Central memory CD8-positive, alpha-beta T cell (primary cell): Measurements from ENCODE around the gene ACTN4.
A peak's percentile ranks its signal among the peaks of the same experiment; 100 is the strongest.

Experiments
- ATAC-seq: fragments of 150-1000 bp; cut with Tn5 transposase; replicated peaks from 2 replicates; pipeline ENCODE4 v1.10.0; 2022; ENCODE audit warnings: mild to moderate bottlenecking, moderate FRiP score, moderate number of reproducible peaks; ENCODE audit not compliant: poor library complexity, severe bottlenecking; ENCODE audit errors: extremely low read depth
- DNase-seq, 2 donors: peaks; one replicate each; pipeline ENCODE4 v3.0.0; 2021; ENCODE audit warnings: low spot score in 2 of 2
- H3K27ac Mint-ChIP-seq: one replicate; pipeline ENCODE4 v1.8.0; 2022; ENCODE audit warnings: low read depth, mild to moderate bottlenecking, moderate library complexity, mixed read lengths
- H3K27me3 Mint-ChIP-seq: one replicate; pipeline ENCODE4 v1.8.0; 2022; ENCODE audit warnings: mixed read lengths
- H3K36me3 Mint-ChIP-seq: one replicate; pipeline ENCODE4 v1.8.0; 2022; ENCODE audit warnings: mild to moderate bottlenecking, moderate library complexity, mixed read lengths; ENCODE audit not compliant: insufficient read depth
- H3K4me1 Mint-ChIP-seq: one replicate; pipeline ENCODE4 v1.8.0; 2022; ENCODE audit warnings: mixed read lengths
- H3K4me3 Mint-ChIP-seq: one replicate; pipeline ENCODE4 v1.8.0; 2022; ENCODE audit warnings: mild to moderate bottlenecking, moderate library complexity, mixed read lengths
- H3K9me3 Mint-ChIP-seq: one replicate; pipeline ENCODE4 v1.8.0; 2022; ENCODE audit warnings: mixed read lengths

Gene ACTN4

GRCh38 chr19:38657633-38658222, 10.3 kb downstream of the ACTN4 start:
- peaks cover 82% of the 10 kb centered on the region for H3K4me1 Mint-ChIP-seq
- peaks cover 28% of the 10 kb centered on the region for H3K36me3 Mint-ChIP-seq
- H3K9me3 Mint-ChIP-seq = no peaks in the 10 kb centered on the region
- peak overlapping the region; percentile 23 for H3K4me3 Mint-ChIP-seq
- DNase-seq (no peak), ATAC-seq (peak; percentile 29)
- peak overlapping the region; percentile 84 for H3K27ac Mint-ChIP-seq
- H3K27me3 Mint-ChIP-seq = no peaks in the 10 kb centered on the region

DNA sequence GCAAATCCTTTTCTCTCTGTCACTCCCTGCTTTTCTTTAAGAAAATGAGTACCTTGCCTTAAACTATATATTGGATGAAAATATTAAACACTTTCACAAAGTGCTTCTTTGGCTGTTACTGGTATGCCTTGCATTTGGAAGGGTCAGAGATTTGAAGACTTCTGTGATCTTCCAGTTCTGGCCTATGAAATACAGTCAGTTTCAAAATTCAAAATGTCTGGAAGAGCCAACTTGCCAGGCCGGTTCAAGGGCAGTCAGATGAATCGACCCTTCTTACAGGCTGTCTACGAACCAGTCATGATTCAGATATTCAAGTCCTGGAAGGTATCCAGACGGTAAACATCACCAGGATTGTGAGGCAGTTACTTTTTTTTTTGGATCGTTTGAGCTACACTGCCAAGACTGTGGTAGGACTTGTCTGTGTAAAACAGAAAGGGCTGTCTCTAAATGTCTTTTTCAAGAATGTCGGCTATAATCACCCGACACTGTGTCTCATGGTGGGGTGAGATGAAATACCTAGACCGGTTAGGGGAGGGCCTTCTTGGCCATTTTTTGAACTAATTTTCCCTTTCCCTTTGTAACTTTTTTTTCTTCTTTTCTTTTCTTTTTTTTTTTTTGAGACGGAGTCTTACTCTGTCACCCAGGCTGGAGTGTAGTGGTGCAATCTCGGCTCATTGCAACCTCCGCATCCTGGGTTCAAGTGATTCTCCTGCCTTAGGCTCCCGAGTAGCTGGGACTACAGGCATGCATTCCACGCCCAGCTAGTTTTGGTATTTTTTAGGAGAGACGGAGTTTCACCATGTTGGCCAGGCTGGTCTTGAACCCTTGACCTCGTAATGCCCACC, 11.2 kb downstream of the ACTN4 start:
- no peak for ATAC-seq
- Mint-ChIP-seq H3K4me1 (peaks cover 84% of the 10 kb centered on the region), H3K36me3 (peaks cover 28% of the 10 kb centered on the region), H3K27me3 (no peaks in the 10 kb centered on the region), H3K4me3 (peak overlapping the region; percentile 23), H3K9me3 (no peaks in the 10 kb centered on the region), H3K27ac (peak overlapping the region; percentile 84)
- DNase-seq = no peak

- H3K9me3 Mint-ChIP-seq = no peaks in the 10 kb centered on the region
These were observed 13.3 kb downstream of the ACTN4 start for GRCh38 chr19:38660724-38661123.

DNA sequence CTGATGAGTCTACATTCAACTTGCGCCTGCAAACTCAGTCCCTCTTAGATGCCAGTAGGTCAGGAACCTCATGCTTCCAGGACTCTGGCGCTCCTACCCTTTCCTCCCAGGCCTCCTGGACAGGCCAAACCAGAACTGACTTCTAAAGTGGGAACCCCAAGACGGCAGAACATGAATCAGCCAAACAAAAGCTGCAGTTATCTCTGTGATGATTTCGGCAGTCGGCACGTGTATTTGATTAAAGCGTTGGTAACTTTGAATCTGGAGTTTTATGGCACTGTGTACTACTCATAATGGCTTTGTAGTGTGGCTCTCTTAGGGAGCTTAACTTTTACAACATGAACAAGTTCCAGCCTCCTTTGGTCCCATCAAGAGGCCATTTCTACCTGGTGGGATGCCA, 13.7 kb downstream of the ACTN4 start:
- ATAC-seq = no peak
- H3K36me3 Mint-ChIP-seq = peaks cover 20% of the 10 kb centered on the region
- no peak overlapping the region for H3K4me3 Mint-ChIP-seq
- no peaks in the 10 kb centered on the region for H3K27me3 Mint-ChIP-seq
- H3K9me3 Mint-ChIP-seq = no peaks in the 10 kb centered on the region
- peak overlapping the region; percentile 22 for H3K27ac Mint-ChIP-seq
- peaks cover 85% of the 10 kb centered on the region for H3K4me1 Mint-ChIP-seq
- DNase-seq = no peak

More at GRCh38 chr19:38660724-38661123, 13.3 kb downstream of the ACTN4 start:
- peak overlapping the region; percentile 4 for H3K4me3 Mint-ChIP-seq
- no peaks in the 10 kb centered on the region for H3K27me3 Mint-ChIP-seq
- peaks cover 20% of the 10 kb centered on the region for H3K36me3 Mint-ChIP-seq
- no peak for DNase-seq
- no peak for ATAC-seq
- peaks cover 85% of the 10 kb centered on the region for H3K4me1 Mint-ChIP-seq
- H3K27ac Mint-ChIP-seq = no peak overlapping the region

- DNase-seq (no peak), ATAC-seq (no peak)
- H3K4me3 Mint-ChIP-seq = no peak overlapping the region
- H3K27me3 Mint-ChIP-seq = no peaks in the 10 kb centered on the region
- H3K36me3 Mint-ChIP-seq = peaks cover 15% of the 10 kb centered on the region
- H3K9me3 Mint-ChIP-seq = no peaks in the 10 kb centered on the region
- H3K4me1 Mint-ChIP-seq = peaks cover 85% of the 10 kb centered on the region
- H3K27ac Mint-ChIP-seq = no peak overlapping the region
These were observed 14.5 kb downstream of the ACTN4 start for GRCh38 chr19:38661996-38662395.

DNA sequence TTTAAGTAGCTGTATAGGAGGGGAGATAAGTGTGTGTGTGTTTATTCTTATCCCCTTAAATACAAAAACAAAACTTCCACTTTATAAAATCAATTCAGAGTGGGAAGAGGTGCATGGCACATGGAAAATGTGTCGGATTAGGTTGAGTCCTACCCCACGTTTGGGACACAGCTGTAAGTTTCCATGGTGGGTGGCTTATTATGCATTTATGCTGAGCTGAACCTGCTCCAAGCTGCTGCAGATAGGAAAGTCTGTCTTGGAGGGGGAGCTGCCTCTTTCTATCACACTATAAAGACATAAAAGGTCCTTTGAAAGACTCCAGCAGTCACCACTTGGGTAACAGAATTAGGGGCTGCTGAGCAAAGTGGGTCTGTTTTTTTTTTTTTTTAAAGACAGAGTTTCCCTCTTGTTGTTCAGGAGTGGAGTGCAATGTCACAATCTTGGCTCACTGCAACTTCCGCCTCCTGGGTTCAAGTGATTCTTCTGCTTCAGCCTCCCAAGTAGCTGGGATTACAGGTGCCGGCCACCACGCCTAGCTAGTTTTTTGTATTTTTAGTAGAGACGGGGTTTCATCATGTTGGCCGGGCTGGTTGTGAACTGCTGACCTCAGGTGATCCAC, 15.2 kb downstream of the ACTN4 start:
- Mint-ChIP-seq H3K4me3 (no peak overlapping the region), H3K4me1 (peaks cover 82% of the 10 kb centered on the region), H3K36me3 (peaks cover 12% of the 10 kb centered on the region), H3K9me3 (no peaks in the 10 kb centered on the region), H3K27me3 (no peaks in the 10 kb centered on the region), H3K27ac (peak overlapping the region; percentile 81)
- DNase-seq (no peak), ATAC-seq (no peak)

DNA sequence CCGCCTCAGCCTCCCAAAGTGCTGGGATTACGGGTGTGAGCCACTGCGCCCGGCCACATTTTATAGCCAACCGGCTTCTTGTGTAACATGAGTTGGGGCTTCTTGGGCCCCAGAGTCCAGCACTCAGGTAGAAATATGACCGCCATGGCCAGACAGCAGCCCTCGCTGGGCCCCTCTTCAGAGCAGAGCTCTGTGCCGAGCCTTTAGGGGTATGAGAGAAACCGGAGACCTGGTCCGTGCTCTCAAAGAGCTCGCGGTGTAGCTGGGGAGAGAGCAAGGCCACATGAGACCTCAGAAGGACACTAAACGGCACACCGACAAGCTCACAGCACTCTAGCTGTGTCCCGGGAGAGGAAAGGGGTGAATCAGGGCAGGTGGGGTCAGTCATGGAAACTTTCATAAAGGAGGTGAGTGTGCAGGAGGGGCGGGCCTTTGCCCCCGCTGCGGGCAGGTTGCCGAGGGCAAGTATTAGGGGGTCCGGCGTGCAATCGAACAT, 15.8 kb downstream of the ACTN4 start:
- H3K4me1 Mint-ChIP-seq = peaks cover 78% of the 10 kb centered on the region
- H3K27ac Mint-ChIP-seq = peak overlapping the region; percentile 81
- H3K4me3 Mint-ChIP-seq = no peak overlapping the region
- H3K36me3 Mint-ChIP-seq = peaks cover 9% of the 10 kb centered on the region
- no peaks in the 10 kb centered on the region for H3K9me3 Mint-ChIP-seq
- DNase-seq (no peak), ATAC-seq (no peak)
- H3K27me3 Mint-ChIP-seq = no peaks in the 10 kb centered on the region

DNA sequence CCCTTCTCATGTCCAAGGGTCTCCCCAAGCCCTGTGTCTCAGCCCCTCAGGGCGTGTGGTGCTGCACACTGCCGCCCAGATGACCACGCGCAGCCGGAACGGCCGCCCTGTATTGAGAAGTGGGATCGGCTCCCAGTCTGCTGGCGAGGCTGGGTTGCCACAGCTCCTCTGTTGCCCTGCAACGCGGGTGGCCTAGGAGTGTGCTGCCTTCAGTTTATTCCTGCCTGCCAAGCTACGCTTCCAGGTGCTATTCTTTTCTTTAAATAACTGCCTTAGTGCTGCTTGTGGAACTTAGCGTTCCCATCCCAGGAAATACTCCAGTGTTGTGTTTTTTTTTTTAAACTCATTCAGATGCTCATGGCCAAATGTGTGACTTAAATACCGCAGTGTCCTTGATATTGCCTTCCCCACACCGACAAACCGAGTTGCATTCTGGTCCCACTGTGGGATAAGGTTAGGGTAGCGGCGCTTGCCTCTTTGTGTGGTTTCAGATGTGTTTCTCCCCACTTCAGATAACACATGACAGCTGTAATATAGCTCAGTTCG, 16.6 kb downstream of the ACTN4 start:
- peak; percentile 72 for ATAC-seq
- peak overlapping the region; percentile 70 for H3K4me3 Mint-ChIP-seq

GRCh38 chr19:38664503-38665211, 17.2 kb downstream of the ACTN4 start:
- H3K4me1 Mint-ChIP-seq = peaks cover 82% of the 10 kb centered on the region
- H3K9me3 Mint-ChIP-seq = no peaks in the 10 kb centered on the region
- ATAC-seq (no peak), DNase-seq (no peak)
- H3K27ac Mint-ChIP-seq = peak overlapping the region; percentile 81
- peaks cover 16% of the 10 kb centered on the region for H3K36me3 Mint-ChIP-seq
- H3K27me3 Mint-ChIP-seq = no peaks in the 10 kb centered on the region
- H3K4me3 Mint-ChIP-seq = peak overlapping the region; percentile 70

More for the DNA sequence above, 16.6 kb downstream of the ACTN4 start:
- no peaks in the 10 kb centered on the region for H3K27me3 Mint-ChIP-seq
- H3K36me3 Mint-ChIP-seq = peaks cover 14% of the 10 kb centered on the region
- peak in 1 of 2 donors; percentile 32 for DNase-seq
- H3K4me1 Mint-ChIP-seq = peaks cover 82% of the 10 kb centered on the region
- H3K9me3 Mint-ChIP-seq = no peaks in the 10 kb centered on the region
- H3K27ac Mint-ChIP-seq = peak overlapping the region; percentile 81

GRCh38 chr19:38665219-38665931, 17.9 kb downstream of the ACTN4 start:
- H3K27ac Mint-ChIP-seq = peak overlapping the region; percentile 81

DNA sequence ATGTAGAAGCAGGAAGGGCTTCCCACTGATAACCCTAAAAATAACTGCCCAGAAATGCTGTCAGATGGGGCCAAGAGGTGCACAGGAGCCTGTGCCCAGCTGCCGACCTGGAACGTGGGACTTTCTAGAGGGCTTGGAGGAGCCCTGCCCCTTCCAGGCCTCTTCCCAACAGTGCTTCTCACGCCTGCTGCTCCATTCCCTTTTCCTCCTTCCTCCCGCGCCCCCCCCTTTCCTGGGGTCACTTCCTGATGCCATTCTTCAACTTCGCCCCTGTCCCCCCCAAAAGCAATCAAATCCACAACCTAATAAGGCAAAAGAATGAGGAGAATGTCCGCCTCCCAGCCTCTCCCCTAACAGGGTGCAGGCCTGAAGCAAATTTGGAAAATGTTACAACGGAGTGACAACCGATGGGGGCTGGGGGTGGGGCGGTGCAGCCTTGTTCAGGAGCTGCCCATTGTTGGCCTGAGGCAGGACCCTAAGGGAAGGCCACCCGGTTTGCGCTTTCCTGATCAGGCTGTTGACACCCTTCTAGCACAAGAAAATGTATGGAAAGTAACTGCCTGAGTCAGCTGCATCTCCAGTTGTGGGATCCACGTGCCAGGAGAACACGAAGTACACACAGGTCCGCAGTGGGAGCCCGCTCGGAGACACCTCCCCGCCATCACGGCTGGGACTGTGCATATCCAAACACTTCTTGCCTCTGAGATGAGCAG, 18.7 kb downstream of the ACTN4 start:
- ATAC-seq = no peak
- H3K4me1 Mint-ChIP-seq = peaks cover 82% of the 10 kb centered on the region

More at GRCh38 chr19:38665219-38665931, 17.9 kb downstream of the ACTN4 start:
- H3K9me3 Mint-ChIP-seq = no peaks in the 10 kb centered on the region
- H3K4me1 Mint-ChIP-seq = peaks cover 82% of the 10 kb centered on the region
- no peak for DNase-seq
- ATAC-seq = no peak
- peaks cover 16% of the 10 kb centered on the region for H3K36me3 Mint-ChIP-seq
- no peaks in the 10 kb centered on the region for H3K27me3 Mint-ChIP-seq
- H3K4me3 Mint-ChIP-seq = peak overlapping the region; percentile 16

More for the DNA sequence above, 18.7 kb downstream of the ACTN4 start:
- Mint-ChIP-seq H3K36me3 (peaks cover 16% of the 10 kb centered on the region), H3K9me3 (no peaks in the 10 kb centered on the region), H3K27ac (peak overlapping the region; percentile 69), H3K27me3 (no peaks in the 10 kb centered on the region), H3K4me3 (peak overlapping the region; percentile 50)
- DNase-seq = no peak
